COLO829 (cell line): ENCODE results near the gene TMEM132A.

Experiments used
- DNase-seq: peaks from one replicate; pipeline ENCODE4 v3.0.0; 2012; ENCODE audit warnings: low spot score

Gene TMEM132A

DNA sequence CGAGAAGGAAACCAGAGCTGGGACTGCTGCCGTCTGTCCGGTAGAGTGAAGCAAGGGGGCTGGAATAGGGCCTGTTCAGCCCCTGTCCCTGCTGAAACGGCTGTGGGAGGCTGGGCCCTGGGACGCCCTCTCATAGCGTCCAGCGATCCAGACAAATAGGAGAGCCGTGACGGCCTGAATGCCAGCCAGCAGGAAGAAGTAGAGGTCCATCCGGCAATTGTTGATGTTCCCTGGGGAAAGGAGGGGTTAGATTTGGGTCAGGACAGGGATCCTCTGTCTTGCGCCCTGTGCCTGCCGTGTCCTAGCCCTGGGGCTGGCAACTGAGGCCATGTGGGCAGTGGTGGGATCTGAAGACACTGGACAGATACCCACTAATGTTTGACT lies 12.9 kb downstream of the TMEM132A start:
- DNase-seq, result no peak

DNA sequence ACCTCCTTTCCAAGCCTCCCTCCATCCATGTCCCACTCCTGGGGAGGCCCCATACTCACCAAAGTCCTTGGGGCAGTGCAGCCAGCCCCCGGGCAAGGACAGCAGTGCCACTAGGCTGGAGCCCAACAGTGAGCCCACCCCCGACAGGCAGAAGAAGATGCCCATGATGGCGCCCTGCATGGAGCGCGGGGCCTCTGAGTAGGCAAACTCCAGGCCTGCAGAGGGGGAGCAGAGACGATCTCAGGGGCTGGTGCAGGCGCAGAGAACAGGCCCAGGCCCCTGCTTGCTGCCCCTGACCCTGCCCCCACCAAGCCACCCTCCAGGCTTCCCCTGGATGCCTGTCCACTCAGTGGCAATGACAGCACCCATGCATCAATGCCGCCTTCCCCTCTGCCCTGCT lies 13.6 kb downstream of the TMEM132A start:
- no peak for DNase-seq

DNA sequence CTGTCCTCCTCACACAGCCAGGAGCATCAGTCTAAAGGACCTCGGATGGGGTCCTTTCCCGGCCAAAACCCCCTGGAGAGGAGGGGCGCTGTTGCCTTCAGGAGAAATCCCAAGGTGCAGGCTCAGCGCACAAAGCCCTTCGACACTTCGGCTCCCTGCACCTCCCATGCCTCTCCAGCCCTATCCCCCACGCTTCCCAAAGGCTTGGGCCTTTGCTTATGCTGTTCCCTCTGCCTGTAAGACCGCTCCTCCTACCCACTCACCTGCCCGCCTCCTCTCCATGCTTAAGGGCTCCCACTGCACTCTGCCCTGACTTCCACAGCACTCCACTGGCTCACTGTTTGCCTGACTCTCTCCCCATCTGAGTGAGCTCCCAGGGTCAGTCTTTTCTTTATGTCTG lies 14.2 kb downstream of the TMEM132A start:
- no peak for DNase-seq

DNA sequence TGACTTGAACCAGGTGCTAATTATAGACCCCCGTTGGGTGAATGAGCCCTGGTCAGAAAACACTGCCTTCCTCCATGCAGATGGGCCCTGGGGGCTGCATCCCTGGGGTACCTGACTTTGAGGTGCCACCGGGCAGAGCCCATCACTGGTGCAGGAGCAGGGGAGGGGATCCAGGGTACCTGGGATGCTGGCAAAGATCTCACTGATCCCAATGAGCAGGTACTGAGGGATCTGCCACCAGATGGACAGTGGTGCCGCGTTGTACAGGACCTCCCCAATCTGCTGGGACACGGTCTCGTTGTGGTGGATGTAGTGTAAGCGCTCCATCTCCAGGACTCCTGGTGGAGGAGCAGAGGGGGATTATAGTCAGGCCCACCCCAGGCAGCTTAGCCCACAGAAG lies 15.0 kb downstream of the TMEM132A start:
- DNase-seq, result no peak

DNA sequence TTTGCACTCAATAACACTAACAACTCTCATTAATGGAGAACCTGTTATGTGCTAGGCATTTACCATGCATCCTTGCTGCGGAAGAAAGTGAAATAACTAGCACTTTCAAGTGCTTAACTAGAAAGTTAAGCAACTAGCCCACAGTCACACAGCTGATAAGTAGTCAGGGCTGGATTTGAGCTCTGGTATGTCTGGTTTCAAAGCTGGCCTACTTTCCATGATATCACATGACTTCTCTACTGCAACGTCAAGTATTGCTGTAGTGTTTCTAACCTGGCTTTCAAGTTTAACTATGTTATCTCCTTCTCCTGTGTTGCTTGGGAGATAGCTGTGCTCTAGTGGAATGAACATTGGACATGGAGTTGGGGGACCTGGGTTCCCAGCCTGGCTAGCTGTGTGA lies 15.6 kb downstream of the TMEM132A start:
- DNase-seq, result no peak

DNA sequence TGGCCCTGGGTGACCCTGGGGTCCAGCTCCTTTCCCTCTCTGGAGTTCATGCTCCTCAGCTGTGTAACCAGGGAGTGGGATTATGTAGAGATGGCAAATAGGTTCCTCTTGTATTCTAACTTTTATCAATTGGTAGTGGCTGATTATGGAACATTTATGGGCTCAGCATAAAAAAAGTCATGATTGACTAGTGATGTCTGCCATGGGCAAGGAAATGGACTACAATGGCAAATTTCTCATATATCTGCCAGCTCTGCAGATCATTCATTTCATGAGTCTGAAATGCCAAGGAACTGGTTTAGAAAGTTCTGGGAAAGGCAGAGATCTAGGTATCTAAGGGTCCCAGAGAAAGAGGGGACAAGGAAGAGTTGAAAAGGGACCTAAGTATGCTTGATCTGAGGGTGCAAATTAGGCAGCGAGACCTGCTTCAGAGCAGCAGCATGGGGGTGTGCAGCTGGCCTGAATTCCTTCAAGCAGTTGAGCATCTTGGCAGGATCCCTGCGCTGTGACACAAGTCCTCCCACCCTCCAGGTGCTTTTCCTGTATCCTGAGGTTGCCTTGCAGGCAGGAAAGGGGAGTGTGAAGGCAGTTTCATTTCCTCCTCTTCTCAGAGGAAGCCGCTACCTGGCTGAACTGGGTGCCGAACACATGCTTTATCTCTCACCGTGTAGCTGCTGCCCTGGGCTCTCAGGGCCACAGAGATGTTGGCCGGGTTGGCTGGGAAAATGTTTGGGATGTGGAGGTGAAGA lies 17.3 kb downstream of the TMEM132A start:
- DNase-seq, result no peak

DNA sequence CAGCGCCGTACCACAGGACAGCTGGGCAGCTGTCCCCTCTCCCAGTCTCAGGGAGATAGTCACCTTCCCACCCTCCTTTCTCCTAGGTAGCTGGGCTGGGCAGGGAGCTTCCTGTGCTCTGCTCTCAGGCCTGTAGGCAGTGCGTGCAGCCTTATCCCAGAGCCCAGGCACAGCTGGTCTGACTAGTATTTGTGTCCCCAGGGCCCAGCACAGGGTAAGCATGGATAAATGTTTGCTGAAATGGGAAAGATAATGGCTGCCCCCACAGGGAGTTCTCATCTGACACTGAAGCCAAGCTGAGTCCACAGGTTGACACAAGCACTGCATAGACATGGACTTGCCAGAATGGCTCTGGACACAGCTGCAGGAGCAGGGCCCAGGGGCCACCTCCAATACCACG lies 18.0 kb downstream of the TMEM132A start:
- no peak for DNase-seq

DNA sequence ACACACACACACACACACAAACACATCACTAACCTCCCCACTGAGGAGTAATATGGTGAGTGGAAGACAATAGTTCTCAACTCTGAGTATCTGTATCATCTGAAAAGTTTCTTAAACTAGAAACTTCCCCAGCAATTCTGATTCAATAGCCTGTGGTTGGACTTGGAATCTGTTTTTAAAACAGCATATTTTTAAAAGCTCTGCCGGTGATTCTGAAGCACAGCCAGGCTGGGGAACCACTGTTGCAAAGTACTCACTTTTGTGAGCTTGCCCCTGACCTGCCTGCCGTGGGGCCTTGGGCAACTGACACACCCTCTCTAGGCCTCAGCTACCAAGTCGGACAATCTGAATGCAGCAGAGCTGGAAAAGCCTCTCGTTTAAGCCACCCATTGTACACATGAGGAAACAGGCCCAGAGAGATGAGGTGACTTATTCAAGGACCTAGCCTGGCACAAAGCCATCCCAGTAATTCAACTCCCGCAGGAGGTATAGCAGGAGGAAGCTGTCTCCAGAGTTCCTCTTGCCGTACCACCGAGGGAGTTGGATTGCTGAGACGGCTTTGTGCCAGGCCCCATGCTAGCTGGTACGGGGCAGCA lies 18.8 kb downstream of the TMEM132A start:
- DNase-seq, result no peak

DNA sequence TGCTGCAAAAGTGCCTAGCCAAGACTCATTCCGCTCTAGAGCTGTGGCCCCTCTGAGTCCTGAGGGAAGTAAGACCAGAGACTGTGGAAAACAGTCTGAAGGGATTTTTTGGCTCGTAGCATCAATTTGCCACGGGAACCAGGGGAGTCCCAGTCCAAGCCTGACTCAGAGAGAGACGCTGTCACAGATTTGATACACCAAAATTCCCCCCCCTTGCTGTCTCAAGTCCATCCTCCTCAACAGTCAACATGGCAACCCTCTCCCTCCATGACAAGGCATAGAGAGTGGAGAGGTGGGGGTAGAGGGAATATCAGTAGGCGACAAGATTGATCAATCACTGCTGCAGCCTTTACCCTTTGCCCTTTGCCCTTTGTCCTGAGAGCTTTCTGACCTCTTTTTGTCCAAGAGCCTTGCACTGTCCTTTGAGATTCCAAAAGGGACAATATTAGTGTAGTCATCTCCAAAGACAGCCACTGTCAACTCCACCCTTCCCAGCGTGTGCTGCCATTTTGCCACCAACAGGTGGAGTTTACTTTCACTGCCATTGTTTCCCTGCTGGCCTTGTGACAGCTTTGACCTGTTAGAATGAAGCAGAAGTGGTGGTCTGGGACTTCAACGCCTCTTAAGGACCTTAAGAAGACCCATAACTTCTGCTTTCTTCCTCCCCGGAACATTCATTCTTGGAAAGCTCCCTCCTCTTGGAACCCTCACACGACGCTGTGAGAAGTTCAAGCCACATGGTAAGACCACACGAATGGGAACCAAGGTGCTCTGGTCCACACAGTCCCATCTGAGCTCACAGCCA lies 20.4 kb downstream of the TMEM132A start:
- DNase-seq, result no peak

DNA sequence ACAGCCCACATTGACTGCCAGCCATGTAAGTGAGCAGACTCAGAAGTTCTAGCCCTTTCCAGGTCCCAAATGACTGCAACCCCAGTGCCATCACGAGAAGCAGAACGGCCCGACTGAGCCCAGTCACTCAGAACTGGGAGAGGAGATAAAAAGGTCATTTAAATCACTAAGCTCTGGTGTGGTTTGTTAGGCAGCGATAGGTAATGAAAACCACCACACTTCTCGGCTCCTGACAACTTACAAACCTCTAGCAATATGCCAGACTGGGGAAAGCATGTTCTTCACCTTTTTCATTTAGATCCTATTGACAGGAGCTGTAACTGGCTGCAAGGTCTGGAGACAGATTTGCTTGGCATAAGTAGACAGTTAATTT lies 21.0 kb downstream of the TMEM132A start:
- DNase-seq, result no peak

DNA sequence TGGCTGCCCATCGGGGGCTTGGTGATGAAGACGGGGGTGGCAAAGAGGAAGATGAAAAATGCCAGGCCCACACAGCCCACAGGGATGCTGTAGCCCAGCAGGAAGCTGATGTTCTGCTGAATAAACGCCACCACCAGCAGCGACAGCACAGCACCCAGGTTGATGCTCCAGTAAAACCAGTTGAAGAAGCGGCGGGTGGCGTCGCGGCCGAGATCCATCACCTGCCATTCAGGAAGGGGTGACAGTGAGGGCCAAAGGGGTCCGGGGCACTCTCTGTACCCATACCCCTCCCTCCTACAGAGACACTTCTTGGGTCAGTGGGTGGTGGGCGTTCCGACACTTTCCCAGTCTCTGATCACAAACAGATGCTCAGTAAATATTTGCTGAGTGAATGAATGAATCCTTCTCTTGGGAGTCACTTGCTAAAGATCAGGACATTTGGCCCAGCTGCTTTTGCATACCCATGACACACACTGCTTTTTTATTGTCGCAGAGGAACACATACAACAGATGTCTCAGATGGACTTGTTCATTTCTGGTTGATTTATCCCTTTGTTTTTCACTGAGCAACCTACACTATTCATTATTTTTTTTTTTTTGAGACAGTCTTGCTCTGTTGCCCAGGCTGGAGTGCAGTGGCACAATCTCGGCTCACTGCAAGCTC lies 22.5 kb downstream of the TMEM132A start:
- DNase-seq, result no peak

DNA sequence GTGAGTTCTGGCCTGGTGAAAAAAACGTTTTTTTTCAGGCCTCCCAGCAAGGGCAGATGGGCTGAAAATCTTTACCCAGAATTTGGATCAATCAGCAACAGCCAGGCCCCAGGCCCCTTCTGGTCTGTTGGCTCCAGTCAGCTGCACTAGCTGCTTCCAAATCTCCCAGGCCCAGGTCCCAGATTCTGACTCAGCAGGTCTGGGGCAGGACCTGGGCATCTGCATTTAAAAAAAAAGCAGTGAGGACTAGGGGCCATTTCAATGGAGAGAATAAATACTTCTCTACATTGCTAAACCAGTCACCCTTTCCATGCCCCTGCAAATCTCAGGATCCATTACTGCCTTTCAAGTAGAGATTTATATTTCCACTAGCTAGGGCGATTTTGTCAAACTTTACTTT lies 23.4 kb downstream of the TMEM132A start:
- no peak for DNase-seq

DNA sequence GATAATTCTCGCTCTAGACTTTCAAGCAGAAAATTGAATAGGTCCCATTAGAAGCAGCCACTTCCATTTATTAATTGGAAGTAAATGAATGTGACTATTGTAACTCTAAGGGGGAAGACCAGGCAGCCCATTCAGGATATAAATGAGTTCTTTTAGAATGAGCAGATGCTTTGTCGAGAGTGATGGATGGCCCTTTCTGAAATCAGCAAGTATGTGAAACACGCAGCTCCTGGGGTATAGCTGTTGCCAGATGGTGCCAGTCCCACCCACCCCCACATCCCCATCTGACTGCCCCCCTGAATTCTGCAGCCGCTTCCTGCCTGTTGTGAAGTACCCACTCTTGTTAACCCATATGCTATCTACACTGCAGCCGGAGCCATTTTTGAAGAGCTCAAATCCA lies 24.0 kb downstream of the TMEM132A start:
- peak; percentile 58 for DNase-seq

DNA sequence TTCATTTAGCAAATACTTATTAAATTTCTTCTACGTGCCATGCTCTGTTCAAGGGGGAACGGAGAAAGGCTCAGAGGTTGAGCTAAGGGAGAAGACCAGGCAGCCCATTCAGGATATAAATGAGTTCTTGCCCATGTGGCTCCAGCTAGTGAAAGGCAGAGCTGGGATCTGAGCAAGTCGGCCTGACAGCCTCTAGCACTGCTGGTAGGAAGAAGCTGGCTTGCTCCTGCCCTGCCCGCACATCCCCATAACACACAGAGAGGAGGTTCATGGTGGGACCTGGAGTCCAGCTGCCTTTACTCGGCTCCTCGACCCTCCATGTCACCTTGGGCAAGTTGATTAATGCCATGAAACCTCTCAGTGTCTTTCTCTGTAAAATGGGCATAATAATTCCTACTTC lies 25.8 kb downstream of the TMEM132A start:
- no peak for DNase-seq

DNA sequence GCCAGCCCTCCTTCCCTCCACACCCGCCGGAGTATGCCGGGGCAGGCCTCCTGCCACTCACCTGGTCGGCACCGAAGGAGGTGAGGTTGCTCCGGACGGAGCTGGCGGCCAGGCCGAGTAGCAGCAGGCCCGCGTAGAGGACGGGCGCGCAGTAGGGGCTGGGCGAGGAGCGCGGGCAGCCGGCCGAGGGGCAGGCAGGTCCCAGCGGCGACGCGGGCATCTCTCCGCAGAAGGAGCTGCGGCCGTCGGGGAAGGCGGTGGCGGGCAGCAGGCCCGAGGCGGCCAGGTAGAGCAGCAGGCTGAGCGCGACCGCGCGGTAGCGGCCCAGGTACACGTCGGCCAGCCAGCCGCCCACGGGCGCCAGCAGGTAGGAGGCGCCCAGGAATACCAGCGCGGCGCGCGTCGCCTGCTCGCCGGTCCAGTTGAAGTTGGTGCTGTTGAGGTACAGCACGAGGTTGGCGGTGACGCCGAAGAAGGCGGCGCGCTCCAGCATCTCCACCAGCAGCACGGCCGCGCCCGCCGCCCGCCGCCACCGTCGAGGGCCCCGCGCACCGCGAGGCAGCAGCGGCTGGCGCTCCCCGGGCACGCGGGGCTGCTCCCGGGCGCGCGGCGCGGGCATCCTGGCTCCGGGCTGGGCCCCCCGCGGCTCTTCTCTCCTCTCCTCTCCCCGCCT lies 26.8 kb downstream of the TMEM132A start:
- no peak for DNase-seq

DNA sequence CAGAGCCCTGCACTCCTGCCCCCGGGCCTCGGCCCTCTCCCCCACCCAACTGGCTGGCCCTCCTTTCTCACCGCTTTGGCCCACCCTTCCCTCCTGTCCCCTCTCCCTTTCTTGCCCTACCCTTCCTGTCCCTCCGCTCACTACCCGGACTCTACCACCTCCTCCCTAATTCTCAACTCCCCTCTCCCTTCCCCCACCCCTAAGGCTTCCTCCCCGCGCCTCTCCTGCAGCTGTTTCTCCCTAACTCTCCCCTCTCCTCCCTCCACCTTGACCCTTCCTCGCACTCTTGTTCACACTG lies 27.3 kb downstream of the TMEM132A start:
- DNase-seq, result no peak

DNA sequence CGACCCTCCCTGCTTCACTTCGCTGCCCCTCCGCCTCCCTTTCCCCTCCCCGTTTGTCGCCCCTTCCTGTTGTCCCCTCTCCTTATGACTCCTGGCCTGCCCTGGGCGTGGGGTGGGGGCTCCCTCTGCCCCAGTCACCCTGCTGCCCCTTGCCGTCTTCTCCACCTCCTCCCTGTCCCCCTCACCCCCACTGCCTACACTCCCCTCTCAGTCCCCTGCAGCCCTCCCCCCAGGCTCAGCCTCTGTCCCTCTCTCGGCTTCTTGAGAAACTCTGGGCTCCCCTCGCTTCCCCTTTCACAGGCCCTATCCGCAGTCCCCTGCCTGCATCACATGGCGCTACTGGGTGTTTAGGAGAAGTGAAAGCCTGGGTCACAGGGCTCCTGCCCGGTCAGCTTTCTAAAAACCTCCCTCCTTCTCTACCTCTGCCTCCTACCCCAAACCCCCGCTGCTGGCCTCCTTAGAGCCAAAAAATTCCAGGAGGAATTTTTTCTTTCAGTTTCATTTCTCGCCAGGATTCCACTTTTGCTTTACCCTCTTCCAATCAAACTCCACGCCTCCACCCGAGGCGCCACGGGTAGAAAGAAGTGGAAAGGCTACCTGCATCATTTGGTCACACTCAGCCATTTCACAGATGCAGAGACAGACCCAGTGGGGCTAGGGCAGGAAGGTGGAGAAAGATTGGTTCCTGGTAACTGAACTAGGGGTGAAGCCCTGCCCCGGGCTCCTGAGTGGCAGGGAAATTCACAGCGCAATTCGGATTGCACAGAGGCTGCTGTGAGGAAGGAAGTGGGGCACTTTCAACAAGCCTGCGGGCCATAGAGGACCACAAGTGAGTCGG lies 27.9 kb downstream of the TMEM132A start, which contains the start of gene SLC15A3:
Gene SLC15A3, minus strand, starts transcription at position 273 of the 838 bp plus-strand sequence. CDS start 625 bp downstream, outside the sequence.
- no peak for DNase-seq

DNA sequence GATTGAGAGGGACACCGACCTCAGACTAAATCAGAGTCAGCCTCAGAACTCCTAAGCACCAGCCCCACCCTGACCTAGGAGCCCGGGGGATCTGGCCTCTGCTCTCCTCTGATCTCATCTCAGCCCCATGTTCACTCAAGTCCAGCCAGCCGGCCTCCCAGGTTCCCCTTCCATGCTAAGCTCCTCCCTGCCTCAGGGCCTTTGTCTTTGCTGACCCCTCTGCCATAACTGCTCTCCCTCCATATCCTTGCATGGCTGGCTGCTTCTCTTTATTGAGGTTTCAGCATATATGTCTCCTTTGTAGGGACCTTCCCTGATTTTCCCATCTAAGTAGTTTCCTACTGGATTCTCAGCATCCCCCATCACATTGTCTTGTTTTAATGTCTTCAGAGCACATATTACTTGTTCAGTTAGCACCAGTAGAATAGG lies 28.5 kb downstream of the TMEM132A start:
- DNase-seq, result no peak

DNA sequence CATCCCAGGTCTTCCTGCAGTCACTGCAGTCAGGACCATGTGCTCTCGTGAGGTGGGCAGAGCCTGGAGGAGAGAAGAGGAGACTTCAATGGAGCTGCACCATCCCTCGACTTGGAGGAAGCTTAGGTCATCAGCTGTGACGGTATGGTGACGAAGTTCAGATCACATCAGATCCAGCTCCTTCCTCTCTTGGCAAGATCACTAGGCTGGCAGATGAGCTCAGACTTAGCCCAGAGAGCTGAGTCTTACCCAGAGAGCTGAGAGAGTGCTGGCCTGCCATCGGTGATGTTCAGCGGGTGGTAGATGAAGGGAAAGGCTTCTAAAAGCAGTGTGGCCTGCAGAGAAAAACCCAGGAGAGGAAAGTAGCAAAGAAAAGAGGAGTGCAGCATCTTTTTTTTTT lies 29.5 kb downstream of the TMEM132A start:
- DNase-seq, result no peak

DNA sequence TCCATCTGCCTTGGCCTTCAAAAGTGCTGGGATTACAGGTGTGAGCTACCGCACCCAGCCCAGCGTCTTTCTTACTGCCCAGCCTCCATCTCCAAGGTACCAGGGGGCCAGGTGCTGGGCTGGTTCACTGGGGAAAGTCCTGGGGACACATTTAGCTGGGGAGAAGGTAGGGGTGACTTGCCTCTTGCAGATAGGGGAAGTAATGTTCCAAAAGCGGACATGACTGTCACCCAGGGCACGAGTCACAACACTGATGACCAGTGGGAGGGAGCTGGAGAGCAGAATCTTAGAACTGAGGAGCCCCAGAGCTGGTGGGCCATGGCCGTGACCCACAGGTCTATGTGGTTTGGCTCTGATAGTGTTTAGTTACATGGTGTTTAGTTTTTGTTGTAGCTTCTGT lies 30.2 kb downstream of the TMEM132A start:
- no peak for DNase-seq

DNA sequence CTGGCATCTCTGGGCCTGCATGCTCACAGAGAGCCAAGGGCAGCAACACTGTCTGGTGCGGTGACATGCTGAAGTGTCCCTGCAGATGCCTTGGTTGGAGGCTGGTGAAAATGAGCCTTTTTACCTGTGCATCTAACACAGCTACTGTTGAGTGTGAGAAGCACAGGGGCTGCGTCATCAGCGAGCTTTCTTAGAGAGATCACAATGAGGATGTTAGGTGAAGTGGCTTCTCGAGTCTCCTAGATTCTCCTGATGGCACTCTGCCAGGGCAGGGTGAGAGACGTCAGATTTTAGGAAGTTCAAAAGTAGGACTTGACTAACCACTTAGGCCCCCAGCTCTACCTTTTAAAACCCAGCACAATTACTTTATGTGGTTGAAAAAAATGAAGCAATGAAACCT lies 31.3 kb downstream of the TMEM132A start:
- DNase-seq, result no peak
